HEK293 (cell line): Measurements from ENCODE around the gene ACTL8.

ENCODE experiments used
- YY1 ChIP-seq: fragments of 450-650 bp; formaldehyde crosslinking; IDR thresholded peaks from 2 replicates; pipeline ENCODE4 v1.5.1; 2018; ENCODE audit warnings: missing biosample characterization, missing genetic modification characterization
- ZBTB7A ChIP-seq: fragments of 450-650 bp; formaldehyde crosslinking; IDR thresholded peaks from 2 replicates; pipeline ENCODE4 v1.5.1; 2016; ENCODE audit warnings: low read depth, missing biosample characterization, missing genetic modification characterization
- ZFP41 ChIP-seq: fragments of 450-650 bp; formaldehyde crosslinking; IDR thresholded peaks from 2 replicates; pipeline ENCODE4 v1.5.1; 2016; ENCODE audit warnings: missing biosample characterization, missing genetic modification characterization, borderline replicate concordance
- ZNF114 ChIP-seq: fragments of 450-650 bp; formaldehyde crosslinking; IDR thresholded peaks from 2 replicates; pipeline ENCODE4 v1.5.0; 2017; ENCODE audit warnings: missing biosample characterization, missing genetic modification characterization
- ZNF121 ChIP-seq: fragments of 450-650 bp; formaldehyde crosslinking; IDR thresholded peaks from 2 replicates; pipeline ENCODE4 v1.5.1; 2016; ENCODE audit warnings: missing biosample characterization, missing genetic modification characterization
- ZNF24 ChIP-seq: fragments of 450-650 bp; formaldehyde crosslinking; IDR thresholded peaks from 2 replicates; pipeline ENCODE4 v1.5.1; 2016; ENCODE audit warnings: missing biosample characterization, missing genetic modification characterization
- ZNF311 ChIP-seq: fragments of 450-650 bp; formaldehyde crosslinking; IDR thresholded peaks from 2 replicates; pipeline ENCODE4 v1.5.1; 2017; ENCODE audit warnings: missing biosample characterization, missing genetic modification characterization, borderline replicate concordance
- ZNF768 ChIP-seq: fragments of 450-650 bp; formaldehyde crosslinking; IDR thresholded peaks from 2 replicates; pipeline ENCODE4 v1.5.1; 2018; ENCODE audit warnings: missing biosample characterization, mild to moderate bottlenecking, missing genetic modification characterization
- TF ChIP-seq, protein P1 (sequence below): fragments of 450-650 bp; formaldehyde crosslinking; IDR thresholded peaks from 2 replicates; pipeline ENCODE4 v1.5.1; 2016; ENCODE audit warnings: missing biosample characterization, missing genetic modification characterization
- TF ChIP-seq, protein P2 (sequence below): fragments of 450-650 bp; formaldehyde crosslinking; IDR thresholded peaks from 2 replicates; pipeline ENCODE4 v1.5.1; 2016; ENCODE audit warnings: missing biosample characterization, missing genetic modification characterization
- TF ChIP-seq, protein P3 (sequence below): fragments of 450-650 bp; formaldehyde crosslinking; IDR thresholded peaks from 2 replicates; pipeline ENCODE4 v1.5.1; 2016; ENCODE audit warnings: missing biosample characterization, missing genetic modification characterization

DNA sequence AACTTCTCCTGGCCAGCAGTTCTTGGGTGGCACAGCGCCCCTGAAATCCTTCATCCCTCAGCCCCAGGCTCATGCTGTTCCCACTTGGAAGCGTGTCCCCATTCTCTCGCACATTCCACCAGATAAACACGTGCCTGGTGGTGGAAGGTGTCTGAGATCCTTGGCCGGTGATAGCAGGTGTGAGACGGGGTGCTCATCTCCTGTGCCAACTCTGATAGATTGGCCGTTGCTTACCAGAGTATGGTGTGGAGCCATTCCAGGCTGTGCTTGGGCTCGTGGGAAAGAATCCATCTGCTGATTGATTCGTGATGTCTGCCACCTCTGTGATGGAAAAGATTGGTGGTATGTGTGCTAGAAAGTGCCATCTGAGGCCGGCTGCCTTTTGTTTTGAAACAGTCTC lies 22.2 kb downstream of the ACTL8 start:
- TF ChIP-seq, protein P1, sequence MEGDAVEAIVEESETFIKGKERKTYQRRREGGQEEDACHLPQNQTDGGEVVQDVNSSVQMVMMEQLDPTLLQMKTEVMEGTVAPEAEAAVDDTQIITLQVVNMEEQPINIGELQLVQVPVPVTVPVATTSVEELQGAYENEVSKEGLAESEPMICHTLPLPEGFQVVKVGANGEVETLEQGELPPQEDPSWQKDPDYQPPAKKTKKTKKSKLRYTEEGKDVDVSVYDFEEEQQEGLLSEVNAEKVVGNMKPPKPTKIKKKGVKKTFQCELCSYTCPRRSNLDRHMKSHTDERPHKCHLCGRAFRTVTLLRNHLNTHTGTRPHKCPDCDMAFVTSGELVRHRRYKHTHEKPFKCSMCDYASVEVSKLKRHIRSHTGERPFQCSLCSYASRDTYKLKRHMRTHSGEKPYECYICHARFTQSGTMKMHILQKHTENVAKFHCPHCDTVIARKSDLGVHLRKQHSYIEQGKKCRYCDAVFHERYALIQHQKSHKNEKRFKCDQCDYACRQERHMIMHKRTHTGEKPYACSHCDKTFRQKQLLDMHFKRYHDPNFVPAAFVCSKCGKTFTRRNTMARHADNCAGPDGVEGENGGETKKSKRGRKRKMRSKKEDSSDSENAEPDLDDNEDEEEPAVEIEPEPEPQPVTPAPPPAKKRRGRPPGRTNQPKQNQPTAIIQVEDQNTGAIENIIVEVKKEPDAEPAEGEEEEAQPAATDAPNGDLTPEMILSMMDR (tag by site-specific recombination): no peak
- TF ChIP-seq ZFP41 (tag by site-specific recombination) (no peak), ZNF24 (tag by site-specific recombination) (no peak), YY1 (tag by site-specific recombination) (no peak), ZNF311 (tag by site-specific recombination) (no peak), ZNF114 (no peak), ZBTB7A (no peak), ZNF121 (tag by site-specific recombination) (no peak), ZNF768 (tag by site-specific recombination) (no peak)
- TF ChIP-seq, protein P2, sequence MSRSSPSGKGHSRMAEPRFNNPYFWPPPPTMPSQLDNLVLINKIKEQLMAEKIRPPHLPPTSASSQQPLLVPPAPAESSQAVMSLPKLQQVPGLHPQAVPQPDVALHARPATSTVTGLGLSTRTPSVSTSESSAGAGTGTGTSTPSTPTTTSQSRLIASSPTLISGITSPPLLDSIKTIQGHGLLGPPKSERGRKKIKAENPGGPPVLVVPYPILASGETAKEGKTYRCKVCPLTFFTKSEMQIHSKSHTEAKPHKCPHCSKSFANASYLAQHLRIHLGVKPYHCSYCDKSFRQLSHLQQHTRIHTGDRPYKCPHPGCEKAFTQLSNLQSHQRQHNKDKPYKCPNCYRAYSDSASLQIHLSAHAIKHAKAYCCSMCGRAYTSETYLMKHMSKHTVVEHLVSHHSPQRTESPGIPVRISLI: no peak
- TF ChIP-seq, protein P3, sequence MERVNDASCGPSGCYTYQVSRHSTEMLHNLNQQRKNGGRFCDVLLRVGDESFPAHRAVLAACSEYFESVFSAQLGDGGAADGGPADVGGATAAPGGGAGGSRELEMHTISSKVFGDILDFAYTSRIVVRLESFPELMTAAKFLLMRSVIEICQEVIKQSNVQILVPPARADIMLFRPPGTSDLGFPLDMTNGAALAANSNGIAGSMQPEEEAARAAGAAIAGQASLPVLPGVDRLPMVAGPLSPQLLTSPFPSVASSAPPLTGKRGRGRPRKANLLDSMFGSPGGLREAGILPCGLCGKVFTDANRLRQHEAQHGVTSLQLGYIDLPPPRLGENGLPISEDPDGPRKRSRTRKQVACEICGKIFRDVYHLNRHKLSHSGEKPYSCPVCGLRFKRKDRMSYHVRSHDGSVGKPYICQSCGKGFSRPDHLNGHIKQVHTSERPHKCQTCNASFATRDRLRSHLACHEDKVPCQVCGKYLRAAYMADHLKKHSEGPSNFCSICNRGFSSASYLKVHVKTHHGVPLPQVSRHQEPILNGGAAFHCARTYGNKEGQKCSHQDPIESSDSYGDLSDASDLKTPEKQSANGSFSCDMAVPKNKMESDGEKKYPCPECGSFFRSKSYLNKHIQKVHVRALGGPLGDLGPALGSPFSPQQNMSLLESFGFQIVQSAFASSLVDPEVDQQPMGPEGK: no peak
